NCI-H510A treated with DMSO at 0.1 percent for 48 hours (cell line): ENCODE measurements around the gene ZMAT3.
"Not testable (repeated sequence)": the region's sequence is repeated elsewhere in the genome, so short reads cannot be mapped to it uniquely, and the experiment has no call there.

Experiments used
- DNase-seq: peaks from one replicate; lab custom pipeline; 2025; lab: John Stamatoyannopoulos, UW

ZMAT3 gene

DNA sequence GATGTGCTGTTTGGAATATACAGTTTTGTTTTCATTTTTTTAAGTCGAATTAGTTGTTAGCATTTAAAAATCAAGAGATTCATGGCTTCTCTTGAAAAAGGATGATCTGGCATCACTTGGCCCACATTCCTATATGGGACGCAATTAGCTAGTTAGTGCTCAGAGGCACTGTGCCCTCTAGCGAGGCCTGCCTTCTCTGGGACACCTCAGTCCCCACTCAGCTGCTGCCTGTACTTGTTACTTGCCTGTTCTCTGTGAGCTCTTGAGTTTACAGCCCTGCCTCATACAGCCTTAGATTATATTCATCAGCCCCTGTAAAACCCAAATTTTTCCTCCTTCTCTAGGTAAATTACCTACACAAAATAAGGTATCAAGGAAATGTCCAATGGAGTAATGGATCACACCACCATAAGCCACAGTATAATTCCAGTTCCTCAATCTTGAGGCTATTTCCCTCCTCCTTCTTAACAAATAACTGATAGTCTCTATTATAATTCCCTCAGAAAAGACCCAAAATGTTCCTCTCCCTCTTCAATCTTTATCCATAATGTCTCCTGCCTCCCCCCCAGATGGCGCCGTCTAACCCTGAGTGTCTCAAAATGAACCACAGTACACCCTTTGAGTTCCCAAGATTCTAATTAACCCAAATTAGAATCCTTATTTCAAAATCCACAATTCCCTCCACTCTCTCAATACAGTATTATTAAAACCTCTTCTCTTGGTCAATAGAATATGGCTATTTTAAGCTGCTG lies 2.7 kb downstream of the ZMAT3 start:
- no peak for DNase-seq

DNA sequence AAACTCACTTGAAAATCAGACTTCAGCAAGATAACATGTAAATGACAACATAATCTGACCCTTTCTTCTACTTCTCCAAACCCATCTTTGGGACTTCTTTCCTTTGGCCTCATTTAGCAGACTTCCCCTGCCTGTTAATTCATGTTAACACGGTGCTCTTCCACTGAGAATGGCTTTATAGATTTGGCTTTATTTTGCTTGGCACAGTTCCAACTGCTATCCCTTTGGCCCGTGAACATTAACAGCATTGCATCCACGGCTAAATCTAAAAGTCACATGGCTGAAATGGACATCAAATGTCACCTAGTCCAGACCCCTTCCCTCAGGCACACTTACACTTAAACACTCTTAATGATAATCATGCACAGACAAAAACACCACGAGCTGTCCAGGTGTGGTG lies 3.8 kb downstream of the ZMAT3 start:
- peak; percentile 17 for DNase-seq

DNA sequence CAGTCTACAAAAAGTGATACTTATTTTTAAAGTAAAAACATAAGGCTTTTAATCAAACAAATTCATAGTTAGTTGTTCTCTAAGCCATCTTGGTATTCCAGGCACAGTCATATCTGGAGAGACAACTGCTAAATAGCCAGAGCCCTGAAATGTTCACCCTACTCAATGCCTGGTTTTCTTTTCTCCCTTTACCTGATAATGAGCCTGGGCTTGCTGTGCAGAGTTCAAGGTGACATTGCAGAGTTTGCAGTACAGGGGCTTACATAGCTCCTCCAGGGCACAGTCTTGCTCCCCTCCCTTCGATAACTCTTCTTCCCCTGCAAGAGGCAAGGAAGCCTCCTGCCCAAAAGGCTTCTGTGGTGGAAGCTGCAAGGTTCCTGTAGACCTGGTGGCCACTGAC lies 4.3 kb downstream of the ZMAT3 start:
- DNase-seq: no peak

DNA sequence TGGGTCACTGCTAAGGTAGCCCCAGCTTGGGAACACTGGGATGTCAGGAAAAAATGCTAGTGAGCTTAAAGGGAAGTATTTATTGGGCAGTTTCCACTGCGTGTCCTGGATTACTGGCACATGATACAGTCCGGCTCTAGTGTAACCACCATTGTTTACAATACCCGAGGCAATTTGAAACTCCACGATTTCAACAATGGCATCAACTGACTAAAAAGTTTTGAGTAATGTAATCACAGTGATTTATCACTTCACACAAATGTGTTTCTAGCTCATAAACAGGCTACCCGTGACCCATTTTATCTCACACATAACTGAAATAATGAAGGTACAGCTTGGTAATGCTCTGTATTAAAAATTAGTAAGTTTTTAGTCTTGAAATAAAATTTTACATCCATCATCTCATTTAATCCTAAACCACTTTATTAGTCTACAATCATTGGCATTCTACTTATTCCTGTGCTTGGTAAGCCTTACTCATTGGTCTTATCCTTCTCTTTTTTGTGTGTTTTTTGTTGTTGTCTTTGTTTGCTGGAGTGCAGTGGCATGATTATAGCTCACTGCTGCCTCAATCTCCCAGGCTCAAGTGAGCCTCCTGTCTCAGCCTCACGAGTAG lies 7.6 kb downstream of the ZMAT3 start:
- DNase-seq: no peak

DNA sequence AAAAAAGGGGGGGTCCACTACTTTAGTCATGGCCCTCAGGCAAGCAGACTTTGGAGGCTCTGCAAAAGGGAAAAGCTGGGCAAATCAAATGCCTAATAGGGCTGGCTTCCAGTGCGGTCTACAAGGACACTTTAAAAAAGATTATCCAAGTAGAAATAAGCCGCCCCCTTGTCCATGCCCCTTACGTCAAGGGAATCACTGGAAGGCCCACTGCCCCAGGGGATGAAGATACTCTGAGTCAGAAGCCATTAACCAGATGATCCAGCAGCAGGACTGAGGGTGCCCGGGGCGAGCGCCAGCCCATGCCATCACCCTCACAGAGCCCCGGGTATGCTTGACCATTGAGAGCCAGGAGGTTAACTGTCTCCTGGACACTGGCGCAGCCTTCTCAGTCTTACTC lies 15.3 kb downstream of the ZMAT3 start:
- DNase-seq: no peak

DNA sequence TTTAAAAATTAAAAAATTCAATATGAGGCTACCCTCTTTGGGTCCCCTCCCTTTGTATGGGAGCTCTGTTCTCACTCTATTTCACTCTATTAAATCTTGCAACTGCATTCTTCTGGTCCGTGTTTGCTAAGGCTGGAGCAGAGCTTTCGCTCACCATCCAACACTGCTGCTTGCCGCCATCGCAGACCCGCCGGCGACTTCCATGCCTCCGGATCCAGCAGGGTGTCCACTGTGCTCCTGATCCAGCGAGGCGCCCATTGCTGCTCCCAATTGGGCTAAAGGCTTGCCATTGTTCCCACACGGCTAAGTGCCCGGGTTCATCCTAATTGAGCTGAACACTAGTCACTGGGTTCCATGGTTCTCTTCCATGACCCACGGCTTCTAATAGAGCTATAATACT lies 17.0 kb downstream of the ZMAT3 start:
- not testable (repeated sequence) for DNase-seq

DNA sequence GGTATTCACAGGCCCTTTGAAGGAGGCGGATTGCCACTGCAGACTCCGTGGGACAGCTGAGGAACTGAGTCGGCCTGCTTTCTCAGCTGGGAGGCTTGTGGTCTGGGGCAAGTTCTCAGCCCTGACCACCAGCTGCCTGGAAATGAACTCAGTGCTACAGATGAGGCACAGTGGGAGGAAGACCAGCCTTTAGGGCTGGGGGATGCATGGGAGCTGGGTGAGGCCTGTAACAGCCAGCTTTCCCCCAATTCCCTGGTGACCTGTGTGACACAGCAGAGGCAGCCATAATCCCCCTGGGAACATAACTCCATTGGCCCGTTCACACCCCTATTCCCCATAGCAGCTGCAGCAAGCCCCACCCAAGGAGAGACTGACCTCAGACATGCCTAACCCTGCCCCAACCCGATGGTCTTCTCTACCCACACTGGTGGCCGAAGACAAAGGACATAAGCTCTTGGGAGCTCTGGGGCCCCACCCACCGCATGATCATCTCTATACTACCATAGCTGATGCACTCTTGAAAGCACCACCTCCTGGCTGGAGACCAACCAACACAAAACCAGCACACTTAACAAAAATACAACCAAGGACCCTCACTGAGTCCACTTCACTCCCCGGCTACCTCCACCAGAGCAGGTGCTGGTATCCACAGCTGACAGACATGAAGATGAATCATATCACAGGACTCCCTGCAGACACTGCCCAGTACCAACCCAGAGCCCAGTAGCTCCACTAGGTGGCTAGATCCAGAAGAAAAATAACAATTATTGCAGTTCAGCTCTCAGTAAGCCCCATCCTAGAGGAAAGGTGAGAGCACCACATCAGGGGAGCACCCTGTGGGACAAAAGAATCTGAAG lies 24.9 kb downstream of the ZMAT3 start:
- no peak for DNase-seq

DNA sequence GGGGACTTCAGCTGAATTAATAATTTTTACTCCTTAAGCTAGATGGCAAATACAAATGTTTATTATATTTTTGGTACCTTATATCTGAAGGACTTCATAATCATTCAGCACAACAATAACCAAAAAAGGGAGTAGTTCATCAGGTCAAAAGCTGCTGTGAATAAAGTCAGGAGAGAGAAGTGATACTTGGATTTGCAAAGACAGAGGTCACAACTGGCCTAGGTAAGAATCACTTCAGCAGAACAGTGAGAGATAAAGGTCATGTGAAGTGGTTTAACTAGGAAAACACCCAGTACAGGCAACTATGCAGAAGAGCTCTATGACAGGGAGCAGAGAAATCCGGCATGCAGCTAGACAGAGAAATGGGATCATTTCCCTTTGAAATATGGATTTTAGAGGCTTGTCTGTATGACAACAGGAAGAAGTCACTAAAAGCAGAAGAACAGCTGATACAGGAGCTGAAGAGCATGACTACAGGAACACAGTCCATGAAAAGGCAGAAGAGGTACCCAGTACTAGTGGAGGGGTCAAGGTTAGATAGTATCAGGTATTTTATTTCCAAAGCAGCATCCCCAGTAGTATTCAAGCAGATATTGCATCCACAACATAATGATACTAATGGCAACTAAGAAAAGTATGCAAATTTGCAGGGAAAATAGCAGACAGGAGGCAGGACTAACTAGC lies 25.7 kb downstream of the ZMAT3 start:
- DNase-seq: no peak

DNA sequence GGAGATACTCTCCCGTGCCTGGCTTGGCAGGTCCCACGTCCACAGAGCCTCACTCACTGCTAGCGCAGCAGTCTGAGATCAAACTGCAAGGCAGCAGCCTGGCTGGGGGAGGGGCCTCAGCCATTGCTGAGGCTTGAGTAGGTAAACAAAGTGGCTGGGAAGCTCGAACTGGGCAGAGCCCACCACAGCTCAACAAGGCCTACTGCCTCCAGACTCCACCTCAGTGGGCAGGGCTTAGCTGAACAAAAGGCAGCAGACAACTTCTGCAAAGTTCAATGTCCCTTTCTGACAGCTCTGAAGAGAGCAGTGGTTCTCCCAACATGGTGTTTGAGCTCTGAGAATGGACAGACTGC lies 32.7 kb downstream of the ZMAT3 start:
- not testable (repeated sequence) for DNase-seq

DNA sequence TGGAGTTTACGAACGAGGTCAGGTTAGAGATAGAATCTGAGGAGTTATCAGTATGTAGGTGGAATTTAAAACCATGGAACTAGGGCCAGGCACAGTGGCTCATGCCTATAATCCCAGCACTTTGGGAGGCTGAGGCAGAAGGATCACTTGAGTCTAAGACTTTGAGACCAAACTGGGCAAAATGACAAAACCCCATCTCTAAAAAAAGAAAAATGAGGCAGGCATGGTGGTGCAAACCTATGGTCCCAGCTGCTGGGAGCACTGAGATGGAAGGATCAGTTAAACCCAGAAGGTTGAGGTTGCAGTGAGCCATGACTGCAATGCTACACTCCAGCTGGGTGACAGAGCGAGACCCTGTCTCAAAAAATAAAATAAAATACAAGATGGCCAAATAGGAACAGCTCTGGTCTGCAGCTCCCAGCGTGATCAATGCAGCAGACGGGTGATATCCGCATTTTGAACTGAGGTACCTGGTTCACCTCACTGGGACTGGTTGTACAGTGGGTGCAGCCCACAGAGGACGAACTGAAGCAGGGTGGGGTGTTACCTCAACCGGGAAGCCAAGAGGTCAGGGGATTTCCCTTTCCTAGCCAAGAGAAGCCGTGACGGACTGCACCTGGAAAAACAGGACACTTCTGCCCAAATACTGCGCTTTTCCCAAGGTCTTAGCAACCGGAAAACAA lies 33.3 kb downstream of the ZMAT3 start:
- DNase-seq: no peak

DNA sequence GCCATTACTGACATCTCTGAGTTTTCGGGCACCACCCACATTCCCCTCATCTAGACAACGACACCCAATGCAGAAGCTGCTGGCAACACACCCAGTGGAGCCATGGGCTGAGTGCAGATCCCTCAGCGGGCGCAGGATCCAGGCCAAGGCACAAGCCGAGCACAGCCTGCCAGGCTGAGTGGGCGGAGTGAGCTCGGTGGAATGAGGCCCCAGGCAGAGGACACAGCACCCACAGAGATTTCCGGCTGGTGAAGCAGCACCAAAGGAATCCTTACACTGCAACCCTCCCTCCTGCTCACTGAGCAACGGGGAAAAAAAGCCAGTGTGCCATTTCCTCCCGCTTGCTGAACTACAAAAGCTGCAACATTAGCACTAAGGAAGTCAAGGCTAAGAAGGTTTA lies 34.3 kb downstream of the ZMAT3 start:
- no peak for DNase-seq

DNA sequence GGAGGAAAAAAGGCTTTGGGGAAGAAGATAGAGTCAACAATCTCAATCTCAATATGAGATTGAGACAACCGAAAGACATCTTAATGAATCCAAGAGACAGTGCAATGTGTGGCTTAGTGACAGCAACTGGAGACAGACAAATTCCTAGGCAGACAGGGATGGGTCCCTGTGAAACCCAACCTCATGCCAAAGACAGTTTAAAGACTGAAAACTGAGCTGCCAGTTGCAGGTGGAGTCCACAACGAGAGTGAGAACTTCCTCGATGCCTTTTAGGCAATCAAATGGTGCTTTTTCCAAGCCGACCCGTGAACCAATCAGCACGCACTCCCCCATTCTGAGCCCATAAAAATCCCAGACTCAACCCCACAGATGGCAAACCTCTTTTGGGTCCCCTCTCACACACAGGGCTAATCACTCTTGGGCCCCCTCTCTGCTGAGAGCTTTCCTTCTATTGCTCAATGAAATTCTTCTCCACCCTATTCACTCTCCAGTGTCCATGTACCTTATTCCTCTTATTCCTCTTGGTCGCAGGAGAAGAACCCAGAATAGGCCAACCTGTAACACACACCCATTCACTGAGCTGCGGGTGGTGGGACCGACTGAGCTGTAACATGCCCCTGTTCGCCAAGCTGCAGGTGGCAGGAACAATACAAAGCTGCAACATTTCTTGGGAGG lies 34.8 kb downstream of the ZMAT3 start:
- no peak for DNase-seq

DNA sequence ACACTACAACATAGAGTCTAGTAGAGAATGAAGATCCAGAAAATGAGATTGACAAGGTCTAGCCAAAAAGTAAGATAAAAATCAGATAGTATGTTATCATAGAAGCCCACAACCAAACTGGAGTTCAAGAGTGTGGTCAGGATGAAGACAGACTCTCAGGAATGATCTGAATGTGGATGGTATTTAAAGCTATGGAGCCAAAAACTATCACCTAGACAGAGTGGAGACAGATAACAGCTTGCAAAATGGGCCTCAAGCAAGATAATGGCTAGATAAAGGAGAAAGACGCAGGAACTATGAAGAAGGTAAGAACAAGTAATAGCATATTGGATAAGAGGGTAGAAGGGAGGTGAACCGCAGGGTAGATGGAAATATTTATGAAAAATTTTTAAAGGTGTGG lies 35.4 kb downstream of the ZMAT3 start:
- DNase-seq: no peak

DNA sequence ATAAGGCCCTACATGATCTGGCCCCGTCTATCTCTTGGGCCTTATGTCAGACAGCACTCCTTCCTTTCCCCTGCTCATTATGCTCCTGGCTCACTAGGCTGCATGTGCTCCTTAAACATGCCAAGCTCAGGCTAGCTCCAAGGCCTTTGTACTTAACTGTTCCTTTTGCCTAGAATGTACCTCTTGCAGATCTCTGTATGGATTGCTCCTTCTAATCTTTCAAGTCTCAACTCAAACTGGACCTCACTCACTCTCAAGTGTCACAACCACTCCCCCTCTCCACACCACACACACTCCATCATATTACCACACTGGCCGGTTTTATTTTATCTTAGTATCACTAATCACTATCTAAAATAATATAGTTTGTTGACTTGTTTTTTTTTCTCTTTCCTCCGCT lies 36.4 kb downstream of the ZMAT3 start:
- DNase-seq: no peak

DNA sequence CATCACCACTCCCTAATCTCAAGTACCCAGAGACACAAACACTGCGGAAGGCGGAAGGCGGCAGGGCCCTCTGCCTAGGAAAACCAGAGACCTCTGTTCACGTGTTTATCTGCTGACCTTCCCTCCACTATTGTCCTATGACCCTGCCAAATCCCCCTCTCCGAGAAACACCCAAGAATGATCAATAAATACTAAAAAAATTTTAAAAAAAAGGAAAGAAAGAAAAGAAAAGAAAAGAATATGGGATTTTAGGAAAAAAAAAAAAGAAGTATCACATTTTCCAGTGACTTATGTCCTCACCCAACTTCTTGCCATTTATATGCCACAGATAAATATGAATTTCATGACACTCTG lies 38.3 kb downstream of the ZMAT3 start:
- DNase-seq: not testable (repeated sequence)

DNA sequence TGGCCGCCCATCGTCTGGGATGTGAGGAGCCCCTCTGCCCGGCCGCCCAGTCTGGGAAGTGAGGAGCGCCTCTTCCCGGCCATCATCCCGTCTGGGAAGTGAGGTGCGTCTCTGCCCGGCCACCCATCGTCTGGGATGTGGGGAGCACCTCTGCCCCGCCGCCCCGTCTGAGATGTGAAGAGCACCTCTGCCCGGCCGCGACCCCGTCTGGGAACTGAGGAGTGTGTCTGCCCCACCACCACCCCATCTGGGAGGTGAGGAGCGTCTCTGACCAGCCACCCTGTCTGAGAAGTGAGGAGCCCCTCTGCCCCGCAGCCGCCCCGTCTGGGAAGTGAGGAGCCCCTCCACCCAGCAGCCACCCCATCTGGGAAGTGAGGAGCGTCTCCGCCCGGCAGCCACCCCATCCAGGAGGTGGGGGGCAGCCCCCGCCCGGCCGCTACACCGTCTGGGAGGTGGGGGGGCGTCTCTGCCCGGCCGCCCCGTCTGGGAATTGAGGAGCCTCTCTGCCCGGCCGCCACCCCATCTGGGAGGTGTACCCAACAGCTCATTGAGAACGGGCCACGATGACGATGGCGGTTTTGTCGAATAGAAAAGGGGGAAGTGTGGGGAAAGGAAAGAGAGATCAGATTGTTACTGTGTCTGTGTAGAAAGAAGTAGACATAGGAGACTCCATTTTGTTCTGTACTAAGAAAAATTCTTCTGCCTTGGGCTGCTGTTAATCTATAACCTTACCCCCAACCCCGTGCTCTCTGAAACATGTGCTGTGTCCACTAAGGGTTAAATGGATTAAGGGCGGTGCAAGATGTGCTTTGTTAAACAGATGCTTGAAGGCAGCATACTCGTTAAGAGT lies 38.9 kb downstream of the ZMAT3 start:
- not testable (repeated sequence) for DNase-seq

DNA sequence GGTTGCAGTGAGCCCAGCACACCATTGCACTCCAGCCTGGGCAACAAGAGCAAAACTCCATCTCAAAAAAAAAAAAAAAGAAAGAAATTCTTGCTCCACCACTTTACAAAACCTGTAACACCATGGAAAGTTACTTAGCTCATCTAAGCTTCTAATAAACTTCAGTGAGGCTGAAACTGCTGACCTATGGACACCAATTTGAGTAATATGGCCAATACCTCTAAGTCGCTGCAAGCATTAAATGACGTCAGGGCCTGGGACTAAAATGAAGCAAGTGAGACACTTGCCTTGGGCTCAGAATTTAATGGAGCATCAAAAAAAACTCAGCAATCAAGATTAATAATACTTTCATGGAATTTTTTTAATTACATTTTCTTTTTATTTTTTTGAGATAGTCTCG lies 42.5 kb downstream of the ZMAT3 start:
- DNase-seq: no peak

DNA sequence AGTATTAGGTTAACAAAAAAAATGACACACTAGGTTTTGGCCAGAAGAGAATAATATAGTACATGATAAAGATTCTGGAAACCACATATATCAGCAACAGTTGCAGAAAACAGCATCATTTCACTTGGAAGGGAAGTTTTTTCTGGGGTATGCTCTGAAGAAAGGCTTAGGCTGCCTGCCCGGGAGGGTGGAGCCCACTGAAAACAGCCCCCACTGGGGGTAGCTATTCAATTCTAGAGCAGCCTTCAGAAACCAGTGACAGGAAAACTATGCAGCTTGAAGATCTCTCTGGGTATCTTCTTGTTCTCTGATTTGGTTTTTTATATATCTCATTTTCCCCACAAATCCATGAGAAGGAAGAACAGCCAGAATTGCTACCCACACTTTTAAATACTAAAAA lies 43.2 kb downstream of the ZMAT3 start:
- DNase-seq: no peak

DNA sequence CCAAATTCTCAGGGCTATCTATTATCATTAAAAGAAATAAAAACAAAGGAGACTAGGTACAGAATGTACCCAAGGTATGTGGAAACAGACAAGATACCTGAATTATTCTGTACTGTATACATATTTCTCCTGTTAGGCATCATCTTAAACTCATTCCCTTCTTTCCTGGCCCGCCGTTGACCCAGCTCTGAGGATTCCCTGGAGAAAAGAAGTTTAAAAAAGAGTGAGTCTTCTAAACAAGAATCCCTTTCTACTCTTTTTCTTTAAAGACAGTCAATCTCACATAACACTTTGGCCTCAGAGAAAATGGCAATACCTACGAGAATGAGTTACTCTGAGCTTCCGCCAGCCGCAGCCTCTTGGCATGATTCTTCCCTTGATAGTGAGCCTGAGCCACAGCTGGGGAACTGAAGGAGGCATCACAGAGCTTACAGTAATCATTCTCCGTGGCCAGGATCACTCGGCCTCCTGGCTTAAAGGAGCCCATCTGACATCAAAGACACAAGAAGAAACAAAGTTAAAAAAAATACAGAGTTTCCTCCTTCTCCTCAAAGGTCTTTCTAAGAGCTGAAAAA lies 44.2 kb downstream of the ZMAT3 start:
- DNase-seq: no peak

DNA sequence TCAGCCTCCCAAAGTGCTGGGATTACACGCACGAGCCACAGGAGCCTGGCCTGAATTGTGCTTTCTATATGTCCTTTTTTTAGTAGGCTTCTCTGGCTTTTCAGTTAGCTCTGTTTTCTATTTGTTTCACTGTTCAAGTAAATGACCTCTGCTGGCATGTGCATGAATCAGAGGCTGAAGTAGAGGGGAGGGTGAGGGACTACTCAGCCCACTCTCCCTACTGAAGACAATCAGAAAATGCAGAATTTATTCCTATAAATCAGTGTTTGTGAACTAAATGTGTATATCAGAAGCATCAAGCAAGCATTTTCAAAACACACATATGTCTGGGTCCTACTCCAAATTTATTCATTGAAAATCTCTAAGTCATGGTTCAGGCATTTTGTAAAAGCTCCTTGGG lies 45.0 kb downstream of the ZMAT3 start:
- DNase-seq: no peak
